NCI-H1092 treated with DMSO at 0.1 percent for 48 hours (cell line): ENCODE results near the gene PIAS4.

ENCODE experiments used
- DNase-seq: peaks from one replicate; lab custom pipeline; 2025; lab: John Stamatoyannopoulos, UW

PIAS4 gene

GRCh38 chr19:4077800-4078684 is 70.5 kb downstream of the PIAS4 start:
- no peak for DNase-seq

- no peak for DNase-seq
Observed at GRCh38 chr19:4080473-4080872, 72.9 kb downstream of the PIAS4 start.

DNA sequence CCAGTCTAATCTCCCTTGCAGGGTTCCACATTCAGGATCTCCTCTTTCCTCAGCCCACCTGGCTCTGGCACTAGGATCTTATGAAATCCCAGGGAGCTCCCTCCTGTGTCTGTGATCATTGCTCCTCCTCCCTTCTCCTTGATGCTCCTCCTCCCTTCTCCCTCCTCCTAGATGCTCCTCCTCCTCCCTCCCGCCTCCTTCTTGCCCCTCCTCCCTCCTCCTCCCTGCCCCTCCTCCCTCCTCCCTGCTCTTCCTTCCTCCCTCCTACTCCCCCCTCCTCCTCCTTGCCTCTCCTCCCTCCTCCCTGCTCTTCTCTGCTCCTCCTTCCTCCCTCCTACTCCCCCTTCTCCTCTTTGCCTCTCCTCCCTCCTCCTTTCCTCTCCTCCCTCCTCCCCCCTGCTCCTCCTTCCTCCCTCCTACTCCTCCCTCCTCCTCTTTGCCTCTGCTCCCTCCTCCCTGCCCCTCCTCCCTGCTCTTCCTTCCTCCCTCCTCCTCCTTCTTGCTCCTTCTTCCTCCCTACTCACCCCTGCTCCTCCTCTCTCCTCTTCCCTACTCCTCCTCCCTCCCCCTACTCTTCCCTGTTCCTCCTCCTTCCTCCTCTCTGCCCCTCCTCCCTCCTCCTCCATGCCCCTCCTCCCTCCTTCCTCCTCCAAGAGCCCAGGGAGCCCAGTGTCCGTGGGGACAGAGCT is 74.0 kb downstream of the PIAS4 start:
- no peak for DNase-seq

- no peak for DNase-seq
Observed at GRCh38 chr19:4082172-4082571, 74.6 kb downstream of the PIAS4 start.

DNA sequence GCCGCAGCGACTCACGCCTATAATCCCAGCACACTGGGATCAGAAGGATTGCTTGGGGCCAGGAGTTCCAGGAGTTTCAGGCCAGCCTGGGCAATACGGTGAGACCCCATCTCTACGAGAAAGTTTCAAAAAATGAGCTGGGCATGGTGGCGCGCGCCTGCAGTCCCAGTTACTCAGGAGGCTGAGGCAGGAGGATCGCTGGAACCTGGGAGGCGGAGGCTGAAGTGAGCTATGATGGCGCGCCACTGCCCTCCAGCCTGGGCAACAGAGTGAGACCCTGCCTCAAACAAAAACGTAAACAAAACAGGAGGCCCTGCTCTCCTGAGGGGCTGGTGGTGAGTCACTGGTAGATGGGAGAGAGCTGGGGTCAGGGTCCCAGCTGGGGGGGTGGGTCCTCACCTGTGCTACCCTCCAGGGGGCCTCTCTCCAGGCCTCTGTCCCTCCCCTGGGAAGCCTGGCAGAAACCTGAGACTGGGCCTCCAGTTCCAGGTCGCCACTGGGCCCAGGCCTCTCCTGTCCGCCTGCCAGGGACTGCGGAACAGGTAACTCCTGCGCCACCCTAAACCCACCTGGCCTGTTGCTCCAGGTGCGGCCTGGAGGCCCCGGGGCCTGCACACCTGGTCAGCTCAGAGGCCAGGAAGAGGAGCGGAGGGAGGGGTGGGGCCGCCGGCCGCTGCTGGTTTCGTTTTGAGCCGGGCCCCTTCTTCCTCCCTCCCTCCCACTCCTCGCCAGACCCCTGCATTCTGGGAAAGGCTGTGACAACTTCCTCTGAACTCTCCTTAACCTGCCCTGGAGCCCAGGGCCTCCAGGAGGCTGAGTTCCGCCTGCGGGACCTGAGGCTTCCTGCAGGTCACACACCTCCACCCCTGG is 76.4 kb downstream of the PIAS4 start:
- DNase-seq, result no peak

GRCh38 chr19:4084547-4084877 is 77.0 kb downstream of the PIAS4 start:
- DNase-seq, result no peak

GRCh38 chr19:4086411-4086867 is 78.9 kb downstream of the PIAS4 start:
- DNase-seq, result no peak

DNA sequence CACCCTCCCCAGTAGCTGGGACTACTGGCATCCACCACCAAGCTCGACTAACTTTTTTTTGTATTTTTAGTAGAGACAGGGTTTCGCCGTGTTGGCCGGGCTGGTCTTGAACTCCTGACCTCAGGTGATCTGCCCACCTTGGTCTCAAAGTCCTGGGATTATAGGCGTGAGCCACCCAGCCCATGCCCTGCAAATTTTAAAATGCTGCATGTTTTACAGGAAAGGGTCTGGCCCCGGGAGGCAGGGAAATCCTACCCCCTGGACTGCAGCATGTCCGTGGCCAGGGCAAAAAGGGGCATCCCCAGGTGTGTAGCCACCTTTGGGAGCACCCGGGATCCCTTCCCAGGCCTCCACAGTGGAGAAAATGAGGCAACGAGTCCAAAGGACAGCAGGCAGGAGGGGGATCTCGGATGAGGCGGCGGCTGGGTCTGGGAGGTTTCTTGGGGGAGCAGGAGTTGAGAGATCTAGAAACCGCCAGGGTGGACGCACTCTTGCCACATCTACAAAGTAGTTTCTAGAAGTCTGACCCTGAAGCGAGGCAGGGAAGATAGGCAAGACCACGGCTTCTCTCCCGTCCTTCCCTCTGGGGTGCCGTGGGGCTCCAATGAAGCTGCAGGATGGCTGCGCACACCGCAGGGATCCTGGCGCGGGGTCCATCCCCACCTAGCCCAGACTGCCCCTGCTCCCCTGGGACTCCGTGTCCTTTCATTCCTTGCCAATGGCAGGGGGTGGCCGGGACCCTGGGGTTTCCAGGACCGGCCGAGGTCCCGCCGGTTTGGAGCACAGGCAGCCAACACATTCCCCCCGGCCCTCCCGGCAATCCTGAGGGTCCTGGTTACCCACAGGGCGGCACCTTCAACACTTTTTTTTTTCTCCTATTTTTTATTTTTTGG is 80.5 kb downstream of the PIAS4 start:
- DNase-seq, result no peak

DNA sequence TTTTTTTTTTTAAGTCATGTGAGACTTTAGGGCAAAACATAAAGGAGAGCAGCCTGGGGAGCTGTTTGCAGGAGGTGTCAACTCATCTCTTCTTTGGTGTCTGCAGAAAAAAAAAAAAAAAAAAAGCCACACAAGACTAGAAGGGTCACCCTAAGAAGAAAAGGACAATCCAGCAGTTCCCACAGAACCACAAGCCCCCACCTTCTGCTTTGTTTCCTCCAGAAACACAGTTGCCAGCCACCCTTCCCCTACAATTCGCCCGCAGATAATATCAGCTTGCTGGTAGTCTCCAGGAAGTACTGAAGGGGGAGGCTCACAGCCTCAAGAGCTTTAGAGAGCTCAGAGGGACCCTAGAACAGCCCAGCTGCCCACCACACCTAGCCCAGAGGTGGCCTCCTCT is 81.4 kb downstream of the PIAS4 start:
- no peak for DNase-seq
